ENCODE results near the gene TTC39B.

GRCh38 chr9:15328946-15329345 lies 21.9 kb upstream of the TTC39B start:
- TF ChIP-seq, protein P1, sequence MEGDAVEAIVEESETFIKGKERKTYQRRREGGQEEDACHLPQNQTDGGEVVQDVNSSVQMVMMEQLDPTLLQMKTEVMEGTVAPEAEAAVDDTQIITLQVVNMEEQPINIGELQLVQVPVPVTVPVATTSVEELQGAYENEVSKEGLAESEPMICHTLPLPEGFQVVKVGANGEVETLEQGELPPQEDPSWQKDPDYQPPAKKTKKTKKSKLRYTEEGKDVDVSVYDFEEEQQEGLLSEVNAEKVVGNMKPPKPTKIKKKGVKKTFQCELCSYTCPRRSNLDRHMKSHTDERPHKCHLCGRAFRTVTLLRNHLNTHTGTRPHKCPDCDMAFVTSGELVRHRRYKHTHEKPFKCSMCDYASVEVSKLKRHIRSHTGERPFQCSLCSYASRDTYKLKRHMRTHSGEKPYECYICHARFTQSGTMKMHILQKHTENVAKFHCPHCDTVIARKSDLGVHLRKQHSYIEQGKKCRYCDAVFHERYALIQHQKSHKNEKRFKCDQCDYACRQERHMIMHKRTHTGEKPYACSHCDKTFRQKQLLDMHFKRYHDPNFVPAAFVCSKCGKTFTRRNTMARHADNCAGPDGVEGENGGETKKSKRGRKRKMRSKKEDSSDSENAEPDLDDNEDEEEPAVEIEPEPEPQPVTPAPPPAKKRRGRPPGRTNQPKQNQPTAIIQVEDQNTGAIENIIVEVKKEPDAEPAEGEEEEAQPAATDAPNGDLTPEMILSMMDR (IDR thresholded peaks at IDR 0.05), result no peak
- TF ChIP-seq ZFX (IDR thresholded peaks at IDR 0.05; ENCODE audit: borderline replicate concordance), result no peak
